ENCODE measurements around the gene RPL32.

RPL32 gene

GRCh38 chr3:12831301-12831866, 10.0 kb downstream of the RPL32 start:
- no peak for DNase-seq

DNA sequence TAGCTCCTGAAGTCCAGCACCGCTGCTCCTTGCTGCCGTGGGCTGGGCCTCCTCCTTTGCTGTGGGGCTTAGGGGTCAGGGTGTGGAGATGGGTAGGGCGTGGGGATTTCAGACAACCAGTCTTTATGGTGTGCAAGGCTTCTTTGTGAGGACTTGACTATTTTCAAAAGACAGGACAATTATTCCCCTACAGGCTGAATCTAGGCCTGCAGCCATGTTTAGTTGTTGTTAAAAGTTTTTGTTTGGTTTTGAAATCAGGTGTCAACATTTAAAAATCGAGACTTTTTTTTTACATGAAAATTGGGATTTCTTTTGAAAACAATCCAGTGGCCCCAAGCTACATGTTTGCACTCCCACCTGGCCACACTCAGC, 10.6 kb downstream of the RPL32 start:
- DNase-seq, result no peak

DNA sequence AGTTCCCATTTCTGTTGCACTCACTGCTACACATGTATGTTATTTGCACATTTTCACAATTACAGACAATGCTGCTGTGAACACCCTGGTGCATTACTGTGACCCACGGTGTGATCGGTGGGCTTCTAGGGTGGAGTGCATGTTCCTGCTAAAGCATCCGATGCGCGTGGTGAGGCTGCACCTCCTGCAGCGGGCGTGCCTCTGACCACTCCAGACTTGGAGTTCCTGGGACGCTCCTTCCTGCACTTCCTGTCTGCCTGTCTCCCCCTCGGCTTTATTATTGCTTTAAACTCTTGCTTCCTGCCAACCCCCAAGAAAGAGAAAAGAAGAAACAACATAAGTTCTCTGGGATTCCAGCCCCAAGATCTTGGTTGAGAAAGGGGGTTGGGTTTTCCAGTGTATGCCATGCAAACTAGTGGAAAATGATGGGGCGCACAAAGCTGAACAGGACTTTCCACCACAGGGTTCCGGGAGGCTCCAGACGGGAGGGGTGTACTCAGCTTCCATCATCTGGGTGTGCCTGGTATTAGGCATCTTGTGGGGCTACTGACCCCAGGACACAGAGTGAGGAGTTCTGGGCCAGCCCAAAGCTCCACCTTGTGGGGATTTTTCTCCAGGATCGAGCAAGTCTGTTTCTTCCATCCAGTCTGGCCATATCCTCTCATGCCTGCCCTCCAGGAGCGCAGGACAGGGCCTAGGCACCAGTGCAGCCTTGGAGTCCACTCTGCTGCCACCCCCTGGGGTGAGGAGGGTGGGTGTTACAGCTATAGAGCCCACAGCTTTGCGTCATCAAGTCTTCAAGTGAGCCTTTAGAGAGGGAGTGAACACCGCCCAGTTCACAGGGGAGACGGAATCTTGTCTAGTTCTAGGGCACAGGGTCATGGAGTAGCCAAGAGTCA, 11.2 kb downstream of the RPL32 start:
- no peak for DNase-seq

GRCh38 chr3:12829404-12829803, 12.0 kb downstream of the RPL32 start:
- DNase-seq, result no peak

DNA sequence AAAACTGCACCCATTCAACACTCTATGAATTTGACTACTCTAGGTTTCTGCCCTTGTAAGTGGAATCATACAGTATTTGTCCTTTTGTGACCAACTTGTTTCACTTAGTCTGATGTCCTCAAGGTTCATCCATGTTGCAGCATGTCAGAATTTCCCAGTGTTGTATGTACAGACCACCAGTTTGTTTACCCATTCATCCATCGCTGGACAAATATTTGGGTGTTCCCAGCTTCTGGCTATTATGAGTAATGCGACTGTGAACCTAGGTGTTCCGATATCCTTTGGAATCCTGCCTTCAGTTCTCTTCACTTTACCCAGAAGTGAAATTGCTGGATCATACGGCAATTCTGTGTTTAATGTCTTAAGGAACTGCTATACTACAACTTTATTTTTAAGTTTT, 12.6 kb downstream of the RPL32 start:
- DNase-seq, result no peak

DNA sequence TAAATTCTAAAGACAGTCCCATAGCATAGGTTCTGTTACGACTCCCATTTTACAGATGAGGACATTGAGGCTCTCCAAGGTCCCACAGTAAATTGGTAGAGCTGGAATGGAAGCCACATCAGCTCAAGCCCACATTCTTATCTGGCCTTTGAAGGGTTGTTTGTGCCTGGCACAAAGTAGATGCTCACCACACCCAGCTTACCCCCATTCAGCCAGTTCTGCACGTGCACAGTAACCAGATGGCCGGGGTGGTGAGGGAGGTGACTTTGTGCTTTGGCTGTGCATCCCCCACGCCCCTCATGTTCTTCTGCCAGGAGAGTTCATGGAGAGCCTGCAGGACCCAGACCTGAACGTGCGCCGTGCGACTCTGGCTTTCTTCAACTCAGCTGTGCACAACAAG, 16.2 kb downstream of the RPL32 start:
- no peak for DNase-seq

DNA sequence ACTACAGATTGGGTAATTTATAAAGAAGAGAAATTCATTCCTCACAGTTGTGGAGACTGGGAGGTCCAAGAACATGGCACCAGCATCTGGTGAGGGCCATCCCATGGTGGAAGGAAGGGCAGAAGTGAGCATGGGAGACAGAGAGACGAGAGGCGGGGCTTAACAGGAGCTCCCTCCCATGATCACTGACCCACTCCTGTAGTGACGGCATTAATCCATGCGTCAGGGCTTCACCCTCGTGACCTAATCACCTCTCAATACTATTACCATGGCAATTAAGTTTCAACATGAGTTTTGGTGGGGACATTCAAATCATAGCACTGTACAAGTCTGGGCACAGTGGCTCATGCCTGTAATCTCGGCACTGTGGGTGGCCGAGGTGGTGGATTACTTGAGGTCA, 17.1 kb downstream of the RPL32 start:
- DNase-seq, result no peak

GRCh38 chr3:12822725-12823373, 18.5 kb downstream of the RPL32 start:
- no peak for DNase-seq

- no peak for DNase-seq
These were observed 22.6 kb downstream of the RPL32 start for GRCh38 chr3:12818773-12819172.

GRCh38 chr3:12818273-12818672, 23.1 kb downstream of the RPL32 start:
- no peak for DNase-seq

GRCh38 chr3:12817343-12817710, 24.0 kb downstream of the RPL32 start:
- DNase-seq, result no peak

GRCh38 chr3:12816521-12817342, 24.6 kb downstream of the RPL32 start:
- no peak for DNase-seq

GRCh38 chr3:12815719-12816118, 25.6 kb downstream of the RPL32 start:
- DNase-seq, result no peak

GRCh38 chr3:12815078-12815477, 26.3 kb downstream of the RPL32 start:
- no peak for DNase-seq

DNA sequence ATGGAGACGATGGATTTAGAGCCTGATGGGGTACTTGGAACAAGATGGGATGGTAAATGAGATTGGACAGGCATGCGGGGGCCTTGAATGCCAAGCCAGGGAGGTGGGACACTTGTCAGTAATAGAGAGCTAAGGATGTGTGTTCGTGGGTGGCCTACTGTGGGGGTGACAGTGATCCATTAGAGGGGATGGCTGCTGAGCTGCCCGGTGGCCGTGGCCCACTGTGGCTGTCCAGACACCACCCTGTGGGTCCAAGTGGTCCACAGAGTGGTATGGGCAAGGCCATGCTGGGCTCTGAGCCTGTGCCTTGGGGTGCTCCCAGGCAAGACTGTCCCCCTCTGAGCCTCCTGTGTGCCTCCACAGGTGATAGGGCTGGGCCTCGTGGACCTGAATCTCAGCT, 27.4 kb downstream of the RPL32 start:
- no peak for DNase-seq

GRCh38 chr3:12812812-12813211, 28.6 kb downstream of the RPL32 start:
- DNase-seq, result no peak

- no peak for DNase-seq
These were observed 30.4 kb downstream of the RPL32 start for GRCh38 chr3:12810961-12811360.

- peak; percentile 97 for DNase-seq
These were observed 31.2 kb downstream of the RPL32 start for GRCh38 chr3:12810013-12810780.

DNA sequence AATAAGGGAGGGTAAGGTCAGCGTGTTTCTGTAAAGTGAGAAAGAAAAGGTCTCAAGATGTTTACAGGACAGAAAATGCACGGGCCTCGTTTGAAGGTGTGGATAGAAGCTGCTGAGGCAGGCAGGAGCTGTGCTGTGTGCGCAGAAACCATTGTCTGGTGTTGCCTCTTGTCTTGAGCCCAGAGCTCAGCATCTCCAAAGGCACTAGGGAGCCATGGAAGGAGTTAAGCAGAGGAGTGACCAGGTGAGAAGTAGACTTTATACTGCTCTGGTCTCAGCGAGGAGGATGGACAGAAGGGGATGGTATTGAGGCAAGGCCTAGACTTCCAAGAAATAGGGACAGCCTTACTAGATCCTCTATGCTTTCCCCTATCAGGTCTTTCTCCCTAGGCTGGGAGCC, 31.9 kb downstream of the RPL32 start:
- DNase-seq, result no peak

DNA sequence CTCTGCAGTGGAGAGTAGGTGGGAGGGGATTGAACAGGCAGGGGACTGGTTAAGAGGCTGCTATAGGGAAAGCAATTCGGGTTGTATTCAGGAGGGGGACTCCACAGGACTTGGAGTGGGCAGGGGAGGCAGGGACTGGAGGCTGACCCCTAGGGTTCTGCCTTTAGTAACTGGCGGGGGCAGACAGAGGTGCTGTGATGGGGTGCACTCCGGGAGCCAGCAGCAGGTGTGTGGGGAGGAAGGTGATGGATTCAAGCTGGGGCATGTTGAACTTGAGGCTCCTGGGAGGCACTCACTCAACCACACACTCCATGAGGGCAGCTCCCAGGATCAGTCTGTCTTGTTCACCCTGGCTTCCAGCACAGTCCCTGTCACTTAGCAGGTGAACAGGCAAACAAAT, 32.4 kb downstream of the RPL32 start:
- no peak for DNase-seq

DNA sequence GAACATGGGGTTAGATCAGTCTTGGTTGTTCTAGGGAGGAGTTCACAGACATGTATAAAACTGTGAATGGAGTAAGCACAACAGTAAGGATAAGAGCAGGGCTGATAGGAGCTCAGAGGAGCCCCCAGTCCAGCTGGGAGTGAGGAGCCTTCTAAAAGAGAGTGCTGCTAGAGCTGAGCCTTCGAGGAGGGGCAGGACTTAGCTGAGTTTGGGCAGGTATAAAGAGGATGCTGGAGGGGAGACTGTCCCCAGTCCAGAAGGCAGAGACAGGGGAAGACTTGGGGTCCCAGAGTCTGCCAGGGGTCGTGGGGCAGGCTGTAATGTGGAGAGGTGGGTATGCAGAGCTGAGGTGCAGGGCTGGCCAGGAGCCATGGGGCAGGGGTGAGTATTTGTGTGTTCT, 32.8 kb downstream of the RPL32 start:
- no peak for DNase-seq

DNA sequence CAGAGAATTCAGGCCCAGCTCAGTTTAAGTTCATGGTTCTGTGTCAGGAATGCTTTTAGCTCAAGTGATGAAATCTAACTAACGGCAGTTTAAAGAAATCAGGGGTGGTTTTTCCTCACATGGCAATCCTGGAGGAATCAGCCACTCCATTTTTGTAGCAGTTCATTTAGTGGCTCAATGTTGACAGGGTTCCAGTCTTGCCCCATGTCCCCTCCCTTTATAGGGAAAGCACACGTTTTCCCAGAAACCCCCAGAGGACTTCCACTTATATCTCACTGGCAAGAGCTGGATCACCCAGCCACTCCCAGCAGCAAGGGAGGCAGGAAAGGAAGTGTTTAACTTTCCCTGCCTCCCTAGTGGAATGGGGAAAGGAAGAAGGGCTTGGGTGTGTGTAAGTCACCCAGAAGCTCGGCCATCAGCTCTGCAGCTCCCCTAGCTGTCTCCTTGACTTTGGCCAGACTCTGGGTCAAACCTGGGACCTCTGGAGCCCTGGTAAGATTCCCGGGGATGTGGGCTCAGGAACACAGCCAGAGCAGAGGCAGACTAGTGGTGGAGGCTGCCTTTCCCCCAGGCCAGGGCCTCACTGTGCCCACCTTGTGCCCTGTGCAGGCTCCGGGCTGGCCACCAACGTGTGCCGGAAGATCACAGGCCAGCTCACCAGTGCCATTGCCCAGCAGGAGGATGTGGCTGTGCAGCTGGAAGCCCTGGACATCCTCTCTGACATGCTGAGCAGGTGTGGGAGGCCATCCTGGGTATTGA, 33.6 kb downstream of the RPL32 start:
- no peak for DNase-seq
